Transverse colon (tissue), 4 donors: ENCODE measurements around the gene NID2.

ENCODE experiments used
- CTCF ChIP-seq, 5 experiments: fragments of 200-600 bp in 3 of 5; fragments of 450-650 bp in 2 of 5; sonication (generic) in 3 of 5; IDR thresholded peaks; 1 replicate in 2 of 5; 2 replicates in 3 of 5; pipeline ENCODE4 v1.5.1; 2016 to 2017; ENCODE audit warnings: antibody characterized with exemption in 5 of 5, inconsistent platforms in 3 of 5, mild to moderate bottlenecking in 2 of 5, moderate library complexity in 1 of 5
- POLR2AphosphoS5 ChIP-seq, 3 donors: sonication (generic); formaldehyde crosslinking; IDR thresholded peaks; one replicate each; pipeline ENCODE4 v1.6.1; 2016; ENCODE audit warnings: antibody characterized with exemption in 3 of 3

GRCh38 chr14:52110441-52111086 is 41.7 kb upstream of the NID2 start:
- TF ChIP-seq CTCF (IDR thresholded peaks at IDR 0.05) (no peak), POLR2AphosphoS5 (IDR thresholded peaks at IDR 0.05) (no peak)
